Activated naive CD8-positive, alpha-beta T cell treated with anti-CD3 and anti-CD28 coated beads, Interleukin-2, amount 10 ng/mL, durations not matched to agents 7 days and 5 days (primary cell): ENCODE measurements around the gene CLDN5. TPM values are rescaled to one million over a fixed set of nuclear protein-coding genes. Genes with fewer than 3 reads are reported as not detected.
"Not testable (repeated sequence)": the region's sequence is repeated elsewhere in the genome, so short reads cannot be mapped to it uniquely, and the experiment has no call there.

Source experiments
- ATAC-seq: fragments of 150-1000 bp; cut with Tn5 transposase; one replicate; pipeline ENCODE4 v1.10.0; 2021; ENCODE audit warnings: low read depth, moderate library complexity
- POLR2A ChIA-PET: fragments of 350-600 bp; sonication (Branson Sonifier 250); formaldehyde crosslinking; loops from one replicate; lab custom pipeline; 2021; ENCODE audit warnings: antibody characterized with exemption; lab: Charles Lee
- DNase-seq: peaks from one replicate; pipeline ENCODE4 v3.0.0; 2021
- H3K27ac Mint-ChIP-seq: one replicate; pipeline ENCODE4 v1.8.0; 2022; ENCODE audit warnings: mild to moderate bottlenecking, mixed read lengths
- H3K27me3 Mint-ChIP-seq: one replicate; pipeline ENCODE4 v1.8.0; 2022; ENCODE audit warnings: mild to moderate bottlenecking, moderate library complexity, mixed read lengths
- H3K36me3 Mint-ChIP-seq: one replicate; pipeline ENCODE4 v1.8.0; 2021; ENCODE audit warnings: mild to moderate bottlenecking, mixed read lengths
- H3K4me1 Mint-ChIP-seq: one replicate; pipeline ENCODE4 v1.8.0; 2021; ENCODE audit warnings: mixed read lengths
- H3K4me3 Mint-ChIP-seq: one replicate; pipeline ENCODE4 v1.8.0; 2022; ENCODE audit warnings: mild to moderate bottlenecking, moderate library complexity, mixed read lengths
- H3K9me3 Mint-ChIP-seq: one replicate; pipeline ENCODE4 v1.8.0; 2021; ENCODE audit warnings: mixed read lengths
- total RNA-seq, 2 experiments: library from RNA; stranded (reverse); gene quantifications; one replicate each; pipeline ENCODE4 v1.2.3, GENCODE V29; 2021

CLDN5 gene
- total RNA-seq, 2 experiments from 2014 or later, result not detected

DNA sequence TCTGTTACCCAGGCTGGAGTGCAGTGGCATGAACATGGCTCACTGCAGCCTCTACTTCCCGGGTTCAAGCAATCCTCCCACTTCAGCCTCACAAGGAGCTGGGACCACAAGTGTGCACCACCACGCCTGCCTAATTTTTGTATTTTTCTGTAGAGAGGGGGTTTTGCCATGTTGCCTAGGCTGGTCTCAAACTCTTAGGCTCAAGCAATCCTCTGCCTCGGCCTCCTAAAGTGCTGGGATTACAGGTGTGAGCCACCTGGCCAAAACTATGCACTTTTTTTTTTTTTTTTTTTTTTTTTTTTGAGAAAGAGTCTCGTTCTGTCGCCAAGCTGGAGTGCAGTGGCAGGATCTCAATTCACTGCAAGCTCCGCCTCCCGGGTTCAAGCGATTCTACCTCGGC, 12.4 kb upstream of the CLDN5 start:
- DNase-seq, result no peak
- no peak for ATAC-seq
- Mint-ChIP-seq H3K4me1 (peaks cover 2% of the 10 kb centered on the region), H3K9me3 (no peaks in the 10 kb centered on the region), H3K4me3 (no peak overlapping the region), H3K36me3 (no peaks in the 10 kb centered on the region), H3K27me3 (peaks cover 16% of the 10 kb centered on the region), H3K27ac (no peak overlapping the region)
- POLR2A ChIA-PET, result no interaction called here

DNA sequence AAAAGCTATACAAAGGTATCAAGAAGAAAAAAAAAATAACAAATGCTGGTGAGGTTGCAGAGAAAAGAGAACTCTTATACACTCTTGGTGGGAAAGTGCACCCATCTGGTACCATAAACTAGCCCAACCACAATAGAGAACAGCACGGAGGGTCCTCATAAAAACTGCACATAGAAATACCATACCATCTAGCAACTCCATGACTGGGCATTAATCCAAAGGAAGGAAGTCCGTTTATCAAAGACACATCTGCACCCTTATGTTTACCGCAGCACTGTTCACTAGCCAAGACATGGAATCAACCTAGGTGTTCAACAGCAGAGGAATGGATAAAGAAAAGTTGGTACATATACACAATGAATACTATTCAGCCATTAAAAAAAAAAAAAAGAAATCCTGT, 10.8 kb upstream of the CLDN5 start:
- Mint-ChIP-seq H3K9me3 (no peaks in the 10 kb centered on the region), H3K27ac (no peak overlapping the region), H3K4me3 (no peak overlapping the region), H3K4me1 (peaks cover 2% of the 10 kb centered on the region), H3K36me3 (no peaks in the 10 kb centered on the region), H3K27me3 (peaks cover 21% of the 10 kb centered on the region)
- POLR2A ChIA-PET, result no interaction called here
- ATAC-seq (no peak), DNase-seq (no peak)

DNA sequence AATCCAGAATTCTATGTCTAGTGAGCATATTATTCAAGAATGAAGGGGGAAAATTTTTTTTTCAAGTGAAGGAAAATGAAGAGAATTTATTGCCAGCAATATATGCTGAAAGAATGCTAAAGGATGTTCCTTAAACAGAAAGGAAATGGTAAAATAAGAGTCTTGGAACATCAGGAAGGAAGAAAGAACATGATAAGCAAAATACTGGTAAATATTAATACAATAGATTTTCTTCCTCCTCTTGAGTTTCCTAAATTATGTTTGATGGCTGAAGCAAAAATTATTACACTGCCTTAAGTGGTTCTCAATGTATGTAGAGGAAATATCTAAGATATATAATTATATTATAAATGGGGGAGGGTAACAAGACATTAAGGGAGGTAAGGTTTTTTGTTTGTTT, 9.6 kb upstream of the CLDN5 start:
- POLR2A ChIA-PET, result no interaction called here
- Mint-ChIP-seq H3K9me3 (no peaks in the 10 kb centered on the region), H3K4me3 (no peak overlapping the region), H3K27ac (no peak overlapping the region), H3K36me3 (no peaks in the 10 kb centered on the region), H3K4me1 (peaks cover 2% of the 10 kb centered on the region), H3K27me3 (peaks cover 13% of the 10 kb centered on the region)
- DNase-seq (no peak), ATAC-seq (no peak)

GRCh38 chr22:19533049-19533626, 8.9 kb upstream of the CLDN5 start:
- POLR2A ChIA-PET, result no interaction called here

GRCh38 chr22:19531327-19531726, 7.1 kb upstream of the CLDN5 start:
- DNase-seq, H3K4me1 Mint-ChIP-seq, H3K4me3 Mint-ChIP-seq, H3K27ac Mint-ChIP-seq, ATAC-seq, POLR2A ChIA-PET, H3K9me3 Mint-ChIP-seq, H3K36me3 Mint-ChIP-seq: not testable (repeated sequence)
- H3K27me3 Mint-ChIP-seq, result peaks cover 11% of the 10 kb centered on the region

More at GRCh38 chr22:19533049-19533626, 8.9 kb upstream of the CLDN5 start:
- H3K4me1 Mint-ChIP-seq, result peaks cover 2% of the 10 kb centered on the region
- H3K36me3 Mint-ChIP-seq, result no peaks in the 10 kb centered on the region
- DNase-seq (no peak), ATAC-seq (no peak)
- H3K4me3 Mint-ChIP-seq, result no peak overlapping the region
- no peaks in the 10 kb centered on the region for H3K9me3 Mint-ChIP-seq
- peaks cover 9% of the 10 kb centered on the region for H3K27me3 Mint-ChIP-seq
- H3K27ac Mint-ChIP-seq, result no peak overlapping the region

- ATAC-seq (no peak), DNase-seq (no peak)
- H3K27me3 Mint-ChIP-seq, result peaks cover 17% of the 10 kb centered on the region
- H3K36me3 Mint-ChIP-seq, result no peaks in the 10 kb centered on the region
- no peak overlapping the region for H3K27ac Mint-ChIP-seq
- no peaks in the 10 kb centered on the region for H3K9me3 Mint-ChIP-seq
- no peak overlapping the region for H3K4me3 Mint-ChIP-seq
- POLR2A ChIA-PET, result no interaction called here
- peaks cover 2% of the 10 kb centered on the region for H3K4me1 Mint-ChIP-seq
Measured at GRCh38 chr22:19530751-19531150, 6.5 kb upstream of the CLDN5 start.

- ATAC-seq (no peak), DNase-seq (no peak)
- POLR2A ChIA-PET, result no interaction called here
- H3K27me3 Mint-ChIP-seq, result peaks cover 21% of the 10 kb centered on the region
- no peak overlapping the region for H3K4me3 Mint-ChIP-seq
- H3K4me1 Mint-ChIP-seq, result no peaks in the 10 kb centered on the region
- peaks cover under 1% of the 10 kb centered on the region for H3K36me3 Mint-ChIP-seq
- no peak overlapping the region for H3K27ac Mint-ChIP-seq
- H3K9me3 Mint-ChIP-seq, result no peaks in the 10 kb centered on the region
Measured at GRCh38 chr22:19529811-19530210, 5.6 kb upstream of the CLDN5 start.

GRCh38 chr22:19527861-19528417, 3.7 kb upstream of the CLDN5 start:
- ATAC-seq (no peak), DNase-seq (no peak)
- Mint-ChIP-seq H3K36me3 (peaks cover 1% of the 10 kb centered on the region), H3K4me1 (no peaks in the 10 kb centered on the region), H3K27ac (no peak overlapping the region), H3K27me3 (peaks cover 29% of the 10 kb centered on the region), H3K9me3 (no peaks in the 10 kb centered on the region), H3K4me3 (no peak overlapping the region)
- POLR2A ChIA-PET, result no interaction called here

GRCh38 chr22:19527321-19527721, 3.1 kb upstream of the CLDN5 start:
- POLR2A ChIA-PET, result no interaction called here
- H3K4me1 Mint-ChIP-seq, result peaks cover 2% of the 10 kb centered on the region

GRCh38 chr22:19526702-19527111, 2.5 kb upstream of the CLDN5 start:
- Mint-ChIP-seq H3K36me3 (peaks cover 1% of the 10 kb centered on the region), H3K27ac (no peak overlapping the region), H3K9me3 (no peaks in the 10 kb centered on the region), H3K27me3 (peaks cover 30% of the 10 kb centered on the region), H3K4me1 (peaks cover 2% of the 10 kb centered on the region), H3K4me3 (no peak overlapping the region)
- POLR2A ChIA-PET, result no interaction called here
- DNase-seq (no peak), ATAC-seq (no peak)

More at GRCh38 chr22:19527321-19527721, 3.1 kb upstream of the CLDN5 start:
- peaks cover 1% of the 10 kb centered on the region for H3K36me3 Mint-ChIP-seq
- no peaks in the 10 kb centered on the region for H3K9me3 Mint-ChIP-seq
- ATAC-seq (no peak), DNase-seq (no peak)
- H3K27me3 Mint-ChIP-seq, result peaks cover 31% of the 10 kb centered on the region
- H3K27ac Mint-ChIP-seq, result no peak overlapping the region
- H3K4me3 Mint-ChIP-seq, result no peak overlapping the region

DNA sequence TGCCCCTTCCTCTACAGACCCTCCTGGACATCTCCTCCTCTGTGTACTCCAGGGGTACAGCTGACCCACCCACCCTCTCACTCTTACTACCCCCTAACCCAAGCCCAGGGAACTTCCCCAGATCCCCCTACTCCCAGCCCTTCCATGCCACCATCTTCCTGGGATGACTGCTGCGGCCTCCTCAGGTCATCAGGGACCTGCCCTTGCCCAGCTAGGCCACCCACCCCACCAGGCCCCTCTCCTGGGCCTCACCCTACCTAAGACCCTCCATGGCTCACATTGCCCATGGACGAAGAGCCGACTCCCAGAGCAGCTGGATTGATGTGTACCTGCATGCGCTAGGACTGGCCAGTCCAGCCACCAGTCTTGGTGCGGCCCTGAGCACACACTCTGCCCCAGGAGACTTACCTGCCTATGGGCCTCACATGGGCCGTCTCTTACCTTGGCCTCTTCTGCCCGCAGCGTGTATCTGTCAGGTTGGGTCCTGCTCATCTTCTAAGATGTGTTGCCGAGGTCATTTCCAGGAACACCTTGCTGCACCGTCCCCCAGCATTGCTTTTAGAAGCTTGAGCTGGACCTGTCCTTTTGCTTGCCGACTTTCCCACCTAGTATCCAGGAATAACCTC, 2.0 kb upstream of the CLDN5 start:
- no peak overlapping the region for H3K4me3 Mint-ChIP-seq
- H3K36me3 Mint-ChIP-seq, result peaks cover 1% of the 10 kb centered on the region
- peaks cover 2% of the 10 kb centered on the region for H3K4me1 Mint-ChIP-seq
- H3K27me3 Mint-ChIP-seq, result peaks cover 28% of the 10 kb centered on the region
- no peaks in the 10 kb centered on the region for H3K9me3 Mint-ChIP-seq
- POLR2A ChIA-PET, result no interaction called here
- H3K27ac Mint-ChIP-seq, result no peak overlapping the region
- no peak for ATAC-seq
- DNase-seq, result no peak

- no peak for ATAC-seq
- Mint-ChIP-seq H3K4me3 (no peak overlapping the region), H3K4me1 (peaks cover 2% of the 10 kb centered on the region), H3K36me3 (peaks cover 1% of the 10 kb centered on the region), H3K27me3 (peaks cover 28% of the 10 kb centered on the region), H3K27ac (no peak overlapping the region), H3K9me3 (no peaks in the 10 kb centered on the region)
- POLR2A ChIA-PET, result no interaction called here
- peak; percentile 24 for DNase-seq
Measured at GRCh38 chr22:19525666-19526065, 1.5 kb upstream of the CLDN5 start.

DNA sequence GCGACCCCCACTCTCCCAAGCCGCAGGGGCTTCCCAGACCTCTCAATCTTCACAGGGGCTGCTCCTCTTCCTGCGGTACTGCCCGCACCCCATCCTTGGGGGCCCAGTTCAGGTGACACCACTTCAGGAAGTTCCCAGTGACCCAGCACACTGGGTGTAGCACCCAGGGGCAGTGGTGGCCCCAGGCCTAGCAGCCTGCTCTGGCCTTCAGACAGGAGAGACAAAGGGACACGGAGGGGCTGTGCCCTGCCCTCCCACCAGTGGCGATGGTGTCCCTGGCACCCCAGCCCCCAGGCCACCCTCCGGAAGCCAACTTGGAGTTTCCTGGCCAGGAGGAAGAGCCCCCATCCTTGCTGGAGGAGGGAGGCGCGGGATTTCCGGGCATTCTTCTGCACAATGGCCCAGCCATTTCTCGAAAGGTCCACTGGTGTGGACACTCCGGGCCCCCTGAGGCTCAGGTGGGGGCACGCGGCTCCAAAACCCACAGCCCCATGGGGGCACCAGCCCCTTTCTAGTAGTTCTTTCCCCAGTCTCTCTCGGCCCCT, 978 bp upstream of the CLDN5 start:
- Mint-ChIP-seq H3K4me1 (peaks cover 2% of the 10 kb centered on the region), H3K4me3 (peak overlapping the region; percentile 70)
- POLR2A ChIA-PET, result no interaction called here

More for the DNA sequence above, 978 bp upstream of the CLDN5 start:
- H3K36me3 Mint-ChIP-seq, result peaks cover 1% of the 10 kb centered on the region
- H3K27ac Mint-ChIP-seq, result no peak overlapping the region
- ATAC-seq, result no peak
- H3K9me3 Mint-ChIP-seq, result no peaks in the 10 kb centered on the region
- H3K27me3 Mint-ChIP-seq, result peaks cover 25% of the 10 kb centered on the region
- DNase-seq, result peak; percentile 31
